Superior temporal gyrus (tissue), 1 donor: Measurements from ENCODE around the gene AP1M2.

Source experiments
- DNase-seq: peaks from one replicate; pipeline ENCODE4 v3.0.0-alpha.2; 2016; ENCODE audit errors: extremely low spot score

AP1M2 gene

DNA sequence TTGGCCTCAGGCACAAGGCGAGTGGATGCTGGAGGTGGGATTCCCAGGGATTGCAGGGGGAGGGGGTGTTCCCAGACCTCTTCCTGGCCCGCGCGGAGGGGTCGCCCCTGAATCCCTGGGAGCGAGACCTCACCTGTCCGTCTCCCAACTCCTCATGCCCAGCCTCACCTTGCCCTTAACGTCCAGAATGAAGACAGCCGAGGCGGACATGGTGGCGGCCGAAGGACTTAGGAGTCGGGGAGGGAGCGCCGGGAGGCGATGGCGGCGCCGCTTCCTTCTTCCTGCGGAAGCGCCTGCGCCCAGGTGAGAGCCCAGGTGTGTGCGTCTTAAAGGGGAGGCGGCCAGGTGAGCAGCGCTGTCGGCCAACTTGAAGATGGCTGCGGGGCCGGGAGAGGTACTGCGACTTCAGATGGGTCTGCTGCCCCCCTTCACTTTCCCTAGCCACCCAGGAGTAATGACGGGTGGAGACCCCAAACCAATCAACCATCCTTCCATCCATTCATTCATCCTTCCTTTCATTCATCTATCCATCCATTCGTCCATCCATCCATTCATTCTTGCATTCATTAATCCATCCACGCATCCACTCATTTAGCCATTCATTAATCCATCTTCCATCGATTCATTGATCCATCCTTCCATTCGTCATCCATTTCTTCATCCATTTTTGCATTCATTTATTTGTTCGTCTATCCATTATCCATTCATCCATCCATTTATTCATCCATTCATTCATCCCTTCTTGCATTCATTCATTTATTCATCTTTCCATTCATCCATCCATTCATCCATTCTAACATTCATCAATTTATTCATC, at the start of gene AP1M2:
AP1M2 (minus strand) TSS at position 291 of the 817 bp plus-strand sequence; CDS start at position 210, 81 bp downstream.
- DNase-seq, result no peak

DNA sequence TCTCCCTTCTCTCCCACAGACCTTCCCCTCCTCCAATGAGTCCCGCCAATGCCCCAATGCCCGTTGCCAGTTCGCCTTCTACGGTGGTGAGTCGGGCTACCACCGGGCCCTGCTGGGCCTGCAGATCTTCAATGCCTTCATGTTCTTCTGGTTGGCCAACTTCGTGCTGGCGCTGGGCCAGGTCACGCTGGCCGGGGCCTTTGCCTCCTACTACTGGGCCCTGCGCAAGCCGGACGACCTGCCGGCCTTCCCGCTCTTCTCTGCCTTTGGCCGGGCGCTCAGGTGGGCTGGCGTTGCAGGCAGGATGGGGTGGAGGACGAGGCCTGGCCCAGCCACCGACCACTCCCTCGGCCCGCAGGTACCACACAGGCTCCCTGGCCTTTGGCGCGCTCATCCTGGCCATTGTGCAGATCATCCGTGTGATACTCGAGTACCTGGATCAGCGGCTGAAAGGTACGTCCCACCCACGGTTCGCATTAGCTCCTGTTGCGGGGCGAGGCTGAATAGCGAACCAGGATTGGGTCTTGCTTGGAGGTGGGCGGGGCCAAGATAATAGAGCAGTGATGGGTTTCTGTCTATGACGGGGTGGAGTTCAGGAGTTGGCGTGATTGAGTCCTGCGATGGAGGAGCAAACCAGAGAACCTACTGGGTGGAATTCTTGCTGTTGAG, 49.3 kb upstream of the AP1M2 start:
- DNase-seq, result no peak

DNA sequence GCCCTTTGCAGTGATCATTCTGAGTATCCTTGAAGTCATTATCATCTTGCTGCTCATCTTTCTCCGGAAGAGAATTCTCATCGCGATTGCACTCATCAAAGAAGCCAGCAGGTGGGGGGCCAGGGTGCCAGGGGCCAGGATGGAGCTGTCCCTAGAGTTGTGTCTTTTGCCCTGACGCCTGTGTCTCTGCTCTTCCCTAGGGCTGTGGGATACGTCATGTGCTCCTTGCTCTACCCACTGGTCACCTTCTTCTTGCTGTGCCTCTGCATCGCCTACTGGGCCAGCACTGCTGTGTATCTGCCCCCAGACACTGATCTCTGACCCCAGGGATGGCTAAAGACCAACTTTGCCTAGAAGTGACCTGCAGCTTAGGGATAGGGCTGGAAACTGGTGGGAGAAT, 47.9 kb upstream of the AP1M2 start:
- no peak for DNase-seq

DNA sequence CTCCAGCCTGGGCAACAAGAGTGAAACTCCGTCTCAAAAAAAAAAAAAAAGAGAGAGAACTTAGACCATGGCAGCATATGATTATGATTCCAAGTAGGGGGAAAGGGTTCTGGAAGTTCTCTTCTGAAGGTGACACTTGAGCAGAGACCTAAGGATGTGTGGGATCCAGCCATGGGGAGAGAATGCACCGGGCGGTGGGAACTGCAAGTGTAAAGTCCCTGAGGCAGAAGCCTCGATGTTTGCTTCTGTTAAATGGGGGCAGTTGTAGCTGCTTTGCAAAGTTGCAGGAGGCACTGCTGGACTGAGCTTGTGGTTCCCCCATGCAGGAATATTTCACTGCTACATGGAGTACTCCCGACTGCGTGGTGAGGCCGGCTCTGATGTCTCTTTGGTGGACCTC, 47.3 kb upstream of the AP1M2 start:
- DNase-seq, result no peak

DNA sequence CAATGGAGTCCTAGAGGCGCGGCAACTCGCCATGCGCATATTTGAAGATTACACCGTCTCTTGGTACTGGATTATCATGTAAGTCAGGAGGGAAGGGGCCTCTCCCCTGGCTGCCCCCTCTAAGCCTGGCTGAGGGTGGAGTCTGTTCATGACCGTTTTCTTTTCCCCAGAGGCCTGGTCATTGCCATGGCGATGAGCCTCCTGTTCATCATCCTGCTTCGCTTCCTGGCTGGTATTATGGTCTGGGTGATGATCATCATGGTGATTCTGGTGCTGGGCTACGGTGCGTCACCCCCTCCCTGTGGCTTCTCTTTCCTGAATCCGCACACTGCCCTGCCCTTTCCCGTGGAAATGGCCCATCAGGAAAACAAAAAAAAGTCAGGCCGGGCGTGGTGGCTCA, 44.8 kb upstream of the AP1M2 start:
- no peak for DNase-seq

DNA sequence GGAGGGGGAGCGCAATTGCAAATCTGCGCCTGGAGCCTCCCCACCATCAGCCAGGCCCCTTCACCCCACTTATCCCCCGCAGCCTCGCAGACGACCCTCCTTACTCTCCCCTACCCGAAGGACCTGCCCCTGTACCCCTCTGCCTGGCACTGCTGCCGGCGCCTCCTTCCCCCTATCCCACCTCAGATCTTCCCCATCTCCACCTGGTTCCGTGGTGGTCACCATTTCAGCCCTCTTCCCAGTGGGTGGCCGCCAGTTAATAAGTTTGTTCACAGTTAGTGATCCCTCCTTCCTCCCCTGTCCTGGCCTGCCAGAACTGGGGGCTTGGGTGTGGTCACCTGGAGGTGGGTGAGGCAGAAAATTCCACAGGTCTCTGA, 38.6 kb upstream of the AP1M2 start:
- DNase-seq, result no peak

DNA sequence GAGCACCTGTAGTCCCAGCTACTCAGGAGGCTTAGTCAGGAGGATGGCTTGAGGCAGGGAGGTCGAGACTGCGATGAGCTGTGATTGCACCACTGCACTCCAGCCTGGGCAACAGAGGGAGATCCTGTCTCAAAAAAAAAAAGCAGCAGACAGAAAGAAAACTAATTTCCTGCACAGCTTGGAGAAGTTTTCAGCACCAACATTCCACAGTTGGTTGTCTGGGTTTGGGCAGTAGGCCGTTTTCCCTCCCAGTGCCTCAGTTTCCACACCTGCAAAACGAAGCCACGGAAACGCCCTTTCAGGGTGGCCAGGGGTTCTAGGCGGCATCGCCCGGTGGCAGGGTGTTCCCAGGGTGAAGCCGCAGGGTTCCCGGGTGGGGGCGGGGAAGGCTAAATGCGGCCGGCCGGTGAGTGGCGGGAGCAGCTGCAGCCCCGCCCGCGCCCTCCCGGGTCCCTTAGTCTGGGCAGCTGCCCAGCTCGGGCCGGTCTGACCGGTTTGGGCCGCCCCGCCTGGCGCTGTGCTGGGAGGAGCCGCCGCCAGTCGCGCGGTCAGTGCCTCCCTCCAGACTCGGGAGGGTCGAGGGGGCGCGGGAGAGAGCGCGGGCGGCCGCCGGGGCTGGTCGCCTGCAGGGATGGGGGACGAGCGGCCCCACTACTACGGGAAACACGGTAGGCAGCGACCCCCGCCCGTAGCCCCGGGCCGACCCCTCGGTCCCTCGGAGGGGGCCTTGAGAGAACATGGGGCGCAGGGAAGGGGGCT, 38.1 kb upstream of the AP1M2 start, which contains the start of gene SLC44A2:
SLC44A2 (plus strand) TSS at position 551 of the 759 bp plus-strand sequence; CDS start at position 632, 81 bp downstream.
- peak; percentile 72 for DNase-seq

DNA sequence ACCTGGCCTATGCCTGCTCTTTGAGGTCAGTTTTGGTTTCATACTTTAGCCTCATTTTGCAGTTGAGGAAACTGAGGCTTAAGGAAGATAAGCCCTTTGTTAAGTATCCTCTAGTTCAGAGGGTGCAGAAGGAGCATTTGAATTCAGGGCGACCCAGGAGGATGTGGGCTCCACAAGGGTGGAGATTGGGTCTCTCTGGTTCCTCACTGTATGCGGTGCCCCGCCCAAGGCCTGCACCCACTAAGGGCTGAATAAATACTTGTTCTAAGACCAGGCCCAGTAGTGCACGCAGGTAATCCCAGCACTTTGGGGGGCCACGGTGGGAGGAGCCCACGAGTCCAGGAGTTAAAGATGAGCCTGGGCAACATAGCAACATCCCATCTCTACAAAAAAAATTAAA, 37.5 kb upstream of the AP1M2 start:
- no peak for DNase-seq

DNA sequence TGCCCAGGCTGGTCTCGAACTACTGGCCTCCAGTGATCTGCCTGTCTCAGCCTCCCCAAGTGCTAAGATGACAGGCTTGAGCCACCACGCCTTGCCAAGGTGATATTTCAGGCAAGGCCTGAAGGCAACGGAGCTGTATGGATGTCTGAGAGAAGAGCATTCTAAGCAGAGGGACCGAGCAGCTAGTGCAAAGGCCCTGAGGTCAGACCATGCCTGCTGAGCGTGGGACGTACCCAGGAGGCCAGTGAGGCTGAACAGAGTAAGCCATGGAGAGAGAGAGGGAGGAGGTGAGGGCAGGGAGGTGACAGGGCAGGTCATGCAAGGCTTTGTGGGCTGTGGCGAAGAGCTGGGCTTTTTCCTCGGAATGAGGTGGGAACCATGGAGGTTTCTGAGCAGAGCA, 34.9 kb upstream of the AP1M2 start:
- no peak for DNase-seq

DNA sequence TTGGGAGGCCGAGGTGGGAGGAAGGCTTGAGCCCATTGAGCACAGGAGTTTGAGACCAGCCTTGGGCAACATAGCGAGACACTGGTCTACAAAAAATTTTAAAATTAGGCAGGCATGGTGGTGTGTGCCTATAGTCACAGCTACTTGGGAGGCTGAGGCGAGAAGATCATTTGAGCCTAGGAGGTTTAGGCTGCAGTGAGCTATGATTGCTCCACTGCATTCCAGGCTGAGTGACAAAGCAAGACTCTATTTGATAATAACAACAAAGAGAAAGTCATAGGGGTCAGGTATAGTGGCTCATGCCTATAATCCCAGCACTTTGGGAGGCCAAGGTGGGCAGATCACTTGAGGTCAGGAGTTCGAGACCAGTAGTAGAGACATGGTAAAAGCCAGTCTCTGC, 33.7 kb upstream of the AP1M2 start:
- DNase-seq, result no peak

DNA sequence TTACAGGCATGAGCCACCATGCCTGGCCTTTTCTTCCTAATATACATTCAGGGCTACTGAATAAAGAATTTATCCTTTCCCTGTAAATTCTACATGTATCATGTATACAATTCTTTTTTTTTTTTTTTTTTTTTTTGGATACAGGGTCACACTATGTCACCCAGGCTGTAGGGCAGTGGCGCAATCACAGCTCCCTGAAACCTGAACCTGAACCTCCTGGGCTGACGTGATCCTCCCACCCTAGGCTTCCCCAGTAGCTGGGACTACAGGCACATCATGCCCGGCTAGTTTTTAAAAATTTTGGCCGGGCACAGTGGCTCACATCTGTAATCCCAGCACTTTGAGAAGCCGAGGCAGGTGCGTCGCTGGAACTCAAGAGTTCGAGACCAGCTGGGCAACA, 31.7 kb upstream of the AP1M2 start:
- no peak for DNase-seq

DNA sequence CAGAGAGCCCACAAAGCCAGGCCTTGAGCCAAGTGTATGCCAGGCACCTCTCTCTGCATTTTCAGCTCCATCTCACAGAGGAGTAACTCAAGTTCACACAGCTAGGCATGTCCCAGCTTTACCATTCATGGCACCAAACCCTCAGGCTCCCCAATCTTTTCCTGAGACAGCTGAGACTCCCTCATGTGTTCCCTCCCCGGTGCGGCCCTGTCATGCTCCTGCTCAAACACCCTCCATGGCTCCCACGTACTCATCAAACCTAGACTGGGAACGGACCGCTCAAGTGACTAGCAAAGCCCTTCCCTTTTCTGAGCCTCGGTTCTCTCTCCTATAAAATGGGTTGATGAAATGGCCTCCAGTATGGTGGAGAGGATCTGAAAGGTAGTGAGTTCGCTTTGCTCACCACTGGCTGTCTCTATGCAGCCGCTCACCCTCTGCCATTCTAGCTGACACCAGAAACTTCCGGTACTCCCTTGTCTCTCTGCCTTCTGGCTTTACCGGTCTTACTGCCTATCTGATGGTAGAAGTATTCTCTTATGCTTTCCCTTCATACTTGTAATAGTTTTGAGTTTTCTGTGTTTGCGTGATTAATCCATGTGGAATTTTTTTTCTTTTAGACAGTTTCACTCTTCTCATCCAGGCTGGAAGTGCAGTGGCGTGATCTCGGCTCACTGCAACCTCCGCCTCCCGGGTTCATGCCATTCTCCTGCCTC, 30.5 kb upstream of the AP1M2 start:
- DNase-seq, result no peak

DNA sequence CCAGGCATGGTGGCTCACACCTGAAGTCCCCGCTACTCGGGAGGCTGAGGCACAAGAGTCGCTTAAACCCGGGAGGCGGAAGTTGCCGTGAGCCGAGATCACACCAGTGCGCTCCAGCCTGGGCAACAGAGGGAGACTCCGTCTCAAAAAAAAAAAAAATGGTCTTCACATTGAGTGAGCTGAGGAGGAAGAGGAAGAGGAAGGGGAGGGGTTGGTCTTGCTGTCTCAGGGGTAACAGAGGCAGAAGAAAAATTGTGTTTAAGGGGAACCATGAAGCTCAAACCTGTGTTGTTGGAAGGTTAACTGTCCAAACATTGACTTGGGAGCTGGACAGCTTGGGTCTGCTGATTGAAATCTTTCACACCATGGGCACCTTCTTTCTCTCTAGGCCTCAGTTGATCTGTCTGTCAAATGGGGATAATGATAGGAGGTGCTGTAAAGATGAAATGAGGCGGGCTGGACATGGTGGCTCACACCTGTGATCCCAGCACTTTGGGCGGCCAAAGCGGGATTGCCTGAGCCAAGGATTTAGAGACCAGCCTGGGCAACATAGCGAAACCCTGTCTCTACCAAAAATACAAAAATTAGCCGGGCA, 28.4 kb upstream of the AP1M2 start:
- DNase-seq, result no peak

DNA sequence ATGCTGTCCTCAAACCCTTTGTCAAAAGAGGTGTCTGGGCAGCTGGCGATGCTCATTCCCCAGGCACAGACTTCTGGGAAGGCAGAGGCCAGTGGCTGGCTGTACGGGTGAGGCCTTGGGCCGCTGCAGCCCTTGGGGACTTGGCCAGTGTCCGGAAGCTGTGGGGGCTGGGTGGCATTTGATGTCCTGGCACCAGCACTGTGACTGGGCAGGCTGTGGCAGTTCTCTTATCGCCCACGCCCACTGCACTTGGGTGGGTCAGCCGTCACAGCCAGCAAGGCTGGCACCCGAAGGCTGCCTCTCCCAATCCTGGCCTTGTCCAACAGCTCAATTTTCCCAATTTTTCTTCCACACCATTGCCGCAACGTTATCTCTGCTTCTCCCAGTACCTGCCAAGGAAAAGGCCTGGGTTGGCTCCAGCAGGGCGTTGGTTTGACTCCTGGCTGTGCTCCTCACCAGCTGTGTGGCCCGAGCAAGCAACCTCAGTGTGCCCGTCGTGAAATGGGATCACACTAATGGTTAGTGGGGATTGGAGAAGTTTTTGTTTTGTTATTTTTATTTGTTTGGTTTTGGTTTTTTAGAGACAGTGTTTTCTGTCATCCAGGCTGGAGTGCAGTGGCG, 25.5 kb upstream of the AP1M2 start:
- peak; percentile 80 for DNase-seq

DNA sequence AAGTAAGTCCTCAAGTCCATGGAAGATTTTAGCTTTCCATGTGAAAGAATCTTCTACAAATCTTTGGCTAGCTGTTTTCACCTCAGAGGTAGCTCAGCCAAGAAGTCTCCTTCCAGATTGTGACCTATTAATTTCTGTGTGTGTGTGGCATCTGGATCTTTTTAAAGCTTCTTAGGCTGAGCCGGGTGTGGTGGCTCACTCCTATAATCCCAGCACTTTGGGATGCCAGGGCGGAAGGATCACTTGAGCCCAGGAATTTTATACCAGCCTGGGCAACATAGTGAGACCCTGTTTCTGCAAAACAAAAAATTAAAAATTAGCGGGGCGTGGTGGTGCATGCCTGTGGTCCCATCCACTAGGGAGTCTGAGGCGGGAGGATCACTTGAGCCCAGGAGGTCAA, 24.8 kb upstream of the AP1M2 start:
- no peak for DNase-seq

DNA sequence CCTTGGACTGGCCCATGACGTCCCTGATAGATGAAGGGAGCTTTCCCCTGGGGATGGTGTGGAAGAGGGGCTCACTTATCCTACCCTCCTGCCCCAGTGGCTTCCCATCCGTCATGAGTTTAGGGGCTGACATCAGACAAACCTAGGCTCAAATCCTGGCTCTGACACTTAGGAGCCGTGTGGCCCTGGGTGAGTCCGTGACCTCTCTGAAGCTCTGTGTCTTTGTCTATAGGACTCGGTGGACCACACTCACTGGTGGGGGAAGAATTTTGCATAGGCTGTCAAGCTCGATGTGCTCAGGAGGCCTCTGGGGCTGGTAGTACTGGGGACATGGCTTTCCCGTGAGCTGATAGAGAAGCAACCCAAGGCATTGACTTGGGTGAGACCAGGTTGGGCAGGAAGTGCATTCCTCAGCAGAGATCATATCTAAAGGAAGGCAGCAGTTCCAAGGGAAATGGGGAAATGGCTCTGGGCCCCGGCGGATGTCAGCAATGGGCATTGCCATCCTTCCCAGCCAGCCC, 17.4 kb upstream of the AP1M2 start:
- DNase-seq, result no peak

DNA sequence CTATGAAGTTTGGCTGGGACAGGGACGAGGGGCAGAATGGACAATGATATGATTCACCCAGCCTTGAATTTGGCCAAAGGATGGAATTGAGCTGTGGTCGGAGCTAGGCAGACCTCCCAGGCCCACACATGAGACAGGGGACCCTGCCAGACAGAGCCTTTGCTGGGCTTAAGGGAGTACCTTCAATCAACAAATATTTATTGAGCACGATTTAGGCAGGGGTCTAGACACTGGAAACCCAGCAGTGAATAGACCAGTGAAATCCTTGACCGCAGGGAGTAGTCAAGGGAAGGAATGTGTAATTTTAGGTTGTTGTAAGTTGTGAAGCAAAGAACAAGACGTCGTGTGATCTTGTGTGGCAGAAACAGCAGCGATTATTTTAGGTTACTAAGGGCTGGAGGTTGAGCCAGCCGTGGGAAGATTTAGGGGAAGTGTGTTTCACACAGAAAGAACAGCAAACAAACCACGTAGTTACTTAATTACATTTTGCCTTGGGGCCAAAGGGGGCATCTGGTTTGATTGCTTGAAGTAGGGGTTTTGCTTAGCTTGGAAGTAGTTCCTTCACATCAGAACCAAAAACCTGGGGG, 16.9 kb upstream of the AP1M2 start:
- peak; percentile 13 for DNase-seq

DNA sequence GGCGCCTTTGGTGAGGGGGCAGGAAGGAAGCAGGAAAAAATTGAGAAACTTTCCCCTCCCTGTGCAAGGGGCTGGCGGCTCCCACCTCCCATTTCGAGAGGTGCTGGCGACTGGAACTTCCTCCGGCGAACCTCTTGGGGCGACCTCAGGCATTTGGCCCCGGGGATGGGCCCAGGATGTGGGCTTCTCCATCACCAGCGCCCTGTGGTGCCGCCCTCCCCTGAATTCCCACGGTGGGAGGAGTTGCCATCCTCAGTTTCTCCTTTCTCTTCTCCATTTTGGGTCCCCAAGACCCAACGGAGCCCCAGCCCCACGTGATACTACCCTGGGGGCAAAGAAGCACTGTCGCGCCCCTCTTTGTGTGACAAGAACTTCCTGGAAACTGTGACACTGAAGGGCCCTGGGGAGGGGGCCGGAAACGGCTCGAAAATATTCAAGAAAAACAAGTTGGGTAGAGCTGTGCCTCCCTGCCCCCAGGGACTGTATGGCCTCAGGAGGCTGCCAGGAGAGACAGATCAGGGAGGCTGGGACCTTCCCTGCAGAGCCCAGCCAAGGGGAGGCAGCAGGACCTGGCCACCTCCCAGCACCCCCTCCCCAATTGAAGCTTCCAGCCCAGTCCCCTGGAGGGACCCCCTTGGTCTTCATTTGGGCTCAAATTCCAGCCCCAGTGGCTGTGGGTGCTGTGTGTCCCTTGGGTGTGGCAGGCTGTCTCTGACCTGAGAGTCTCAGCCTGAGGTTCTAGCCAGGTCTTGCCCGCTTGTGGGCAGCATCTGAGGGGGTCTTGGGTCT, 16.2 kb upstream of the AP1M2 start:
- DNase-seq, result no peak

DNA sequence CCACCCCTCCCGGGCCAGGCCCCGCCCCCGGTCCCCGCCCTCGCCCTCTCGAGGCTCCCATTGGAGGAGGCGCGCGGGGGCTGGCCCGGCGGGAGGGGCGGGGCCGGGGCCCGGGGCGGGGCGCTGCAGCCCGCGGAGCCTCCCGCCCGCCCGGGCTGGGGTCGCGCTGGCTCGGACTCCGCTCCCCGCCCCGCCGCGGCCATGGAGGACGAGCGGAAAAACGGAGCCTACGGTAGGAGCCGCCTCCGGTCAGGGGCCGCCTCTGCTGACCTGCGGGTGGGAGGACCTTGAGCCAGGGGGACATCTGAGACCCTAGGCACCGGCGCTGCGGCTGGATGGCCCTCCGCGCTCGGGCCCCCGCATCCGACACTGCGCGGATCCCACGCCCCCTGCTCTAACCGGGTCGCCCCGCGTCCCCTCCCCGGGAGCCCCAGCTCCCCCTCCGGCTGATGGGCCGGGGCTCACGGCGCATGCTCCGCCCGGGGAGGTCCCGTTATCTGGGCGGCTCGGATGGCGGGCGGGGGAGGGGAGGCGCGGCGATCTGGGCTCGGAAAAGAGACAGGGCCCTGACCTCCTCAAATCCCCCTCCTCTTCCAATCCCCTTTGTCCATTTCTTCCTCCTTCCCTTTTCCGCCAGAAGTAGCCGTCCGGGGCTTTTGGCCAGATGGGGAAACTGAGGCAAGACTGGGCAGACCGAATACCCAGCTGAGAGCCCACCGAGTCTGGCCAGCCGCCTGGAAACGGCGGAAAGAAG, 15.4 kb upstream of the AP1M2 start:
- peak; percentile 69 for DNase-seq
